ENCODE data around the gene UGGT1.

DNA sequence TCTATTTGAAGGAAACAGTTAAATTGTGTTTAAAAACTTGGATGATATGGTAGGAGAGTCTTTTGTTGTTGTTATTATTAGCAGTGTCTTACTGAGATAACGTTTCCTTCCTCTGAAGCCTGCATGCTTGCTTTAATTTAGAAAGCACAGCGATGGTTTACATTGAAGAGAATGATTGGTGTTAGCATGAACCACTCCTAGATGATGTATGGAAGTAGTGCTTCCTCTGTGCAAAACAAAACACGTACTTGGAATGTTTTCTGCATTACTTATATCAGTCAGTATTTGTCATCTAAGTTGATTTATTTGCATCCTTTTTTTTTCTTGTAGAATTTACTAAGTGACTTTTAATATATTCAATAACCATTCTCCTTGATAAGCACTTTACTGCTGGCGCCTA is 89.0 kb downstream of the UGGT1 start:
- TF ChIP-seq, protein P1, sequence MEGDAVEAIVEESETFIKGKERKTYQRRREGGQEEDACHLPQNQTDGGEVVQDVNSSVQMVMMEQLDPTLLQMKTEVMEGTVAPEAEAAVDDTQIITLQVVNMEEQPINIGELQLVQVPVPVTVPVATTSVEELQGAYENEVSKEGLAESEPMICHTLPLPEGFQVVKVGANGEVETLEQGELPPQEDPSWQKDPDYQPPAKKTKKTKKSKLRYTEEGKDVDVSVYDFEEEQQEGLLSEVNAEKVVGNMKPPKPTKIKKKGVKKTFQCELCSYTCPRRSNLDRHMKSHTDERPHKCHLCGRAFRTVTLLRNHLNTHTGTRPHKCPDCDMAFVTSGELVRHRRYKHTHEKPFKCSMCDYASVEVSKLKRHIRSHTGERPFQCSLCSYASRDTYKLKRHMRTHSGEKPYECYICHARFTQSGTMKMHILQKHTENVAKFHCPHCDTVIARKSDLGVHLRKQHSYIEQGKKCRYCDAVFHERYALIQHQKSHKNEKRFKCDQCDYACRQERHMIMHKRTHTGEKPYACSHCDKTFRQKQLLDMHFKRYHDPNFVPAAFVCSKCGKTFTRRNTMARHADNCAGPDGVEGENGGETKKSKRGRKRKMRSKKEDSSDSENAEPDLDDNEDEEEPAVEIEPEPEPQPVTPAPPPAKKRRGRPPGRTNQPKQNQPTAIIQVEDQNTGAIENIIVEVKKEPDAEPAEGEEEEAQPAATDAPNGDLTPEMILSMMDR (conservative IDR thresholded peaks at IDR 0.05; ENCODE audit: low read length), result no peak
- no peak for TF ChIP-seq EZH2phosphoT487 (IDR thresholded peaks at IDR 0.05; ENCODE audit: borderline replicate concordance, low read depth, low read length)

All from OCI-LY7 (cell line).